ENCODE measurements around the gene C4orf33. TPM values are rescaled to one million over a fixed set of nuclear protein-coding genes. Genes with fewer than 3 reads are reported as not detected.

C4orf33 gene
- total RNA-seq, 1 experiment from 2014 or later = 12.4 TPM

- Histone ChIP-seq H3K36me3 (ENCODE audit: low read depth) (no peaks in the 10 kb centered on the region), H3K27ac (no peak overlapping the region), H3K4me3 (no peak overlapping the region), H3K4me2 (no peak overlapping the region), H4K20me1 (ENCODE audit: insufficient read depth) (no peaks in the 10 kb centered on the region), H3K4me1 (replicated peaks; ENCODE audit: insufficient read depth) (no peaks in the 10 kb centered on the region), H2AFZ (no peak overlapping the region), H3K9me3 (ENCODE audit: insufficient read depth, low read depth) (no peaks in the 10 kb centered on the region), H3K79me2 (ENCODE audit: low read depth) (no peaks in the 10 kb centered on the region), H3F3A (ENCODE audit: insufficient read depth, low read depth) (no peaks in the 10 kb centered on the region), H3K27me3 (ENCODE audit: insufficient read depth, low read depth) (no peaks in the 10 kb centered on the region), H3K9me2 (ENCODE audit: insufficient read depth) (no peaks in the 10 kb centered on the region; the same call in 1 of the 2 replicates)
- no peak for DNase-seq
- TF ChIP-seq EZH2 (IDR thresholded peaks at IDR 0.05; ENCODE audit: low read depth) = no peak
- no peak for TF ChIP-seq CTCF (conservative IDR thresholded peaks at IDR 0.05)
- BruUV-seq (replicated peaks) = no TSS peak
- ChIA-PET CTCF (no interaction called here), POLR2A (ENCODE audit: unreplicated experiment) (no interaction called here)
- intact Hi-C loops (cut with micrococcal nuclease; ENCODE audit: unreplicated experiment) = no loop called here
Measured at GRCh38 chr4:129162450-129162849, 66.5 kb downstream of the C4orf33 start.

GRCh38 chr4:129163427-129163826, 67.5 kb downstream of the C4orf33 start:
- POLR2A ChIA-PET (ENCODE audit: unreplicated experiment) = no interaction called here
- no peak overlapping the region for H3K27ac ChIP-seq
- H3F3A ChIP-seq (ENCODE audit: insufficient read depth, low read depth) = no peaks in the 10 kb centered on the region
- H4K20me1 ChIP-seq (ENCODE audit: insufficient read depth) = no peaks in the 10 kb centered on the region
- BruUV-seq (replicated peaks) = no TSS peak
- no peak overlapping the region for H3K4me2 ChIP-seq
- no peak overlapping the region for H2AFZ ChIP-seq
- no peaks in the 10 kb centered on the region for H3K4me1 ChIP-seq (replicated peaks; ENCODE audit: insufficient read depth)
- no peaks in the 10 kb centered on the region for H3K79me2 ChIP-seq (ENCODE audit: low read depth)
- no peak for DNase-seq
- H3K36me3 ChIP-seq (ENCODE audit: low read depth) = no peaks in the 10 kb centered on the region
- CTCF ChIA-PET = no interaction called here
- no peaks in the 10 kb centered on the region for H3K27me3 ChIP-seq (ENCODE audit: insufficient read depth, low read depth)
- H3K9me3 ChIP-seq (ENCODE audit: insufficient read depth, low read depth) = no peaks in the 10 kb centered on the region
- no peak overlapping the region for H3K4me3 ChIP-seq
- no peaks in the 10 kb centered on the region; the same call in 1 of the 2 replicates for H3K9me2 ChIP-seq (ENCODE audit: insufficient read depth)
- intact Hi-C loops (cut with micrococcal nuclease; ENCODE audit: unreplicated experiment) = no loop called here
- TF ChIP-seq EZH2 (IDR thresholded peaks at IDR 0.05; ENCODE audit: low read depth) = no peak
- TF ChIP-seq CTCF (conservative IDR thresholded peaks at IDR 0.05) = no peak

GRCh38 chr4:129164243-129164642, 68.3 kb downstream of the C4orf33 start:
- Histone ChIP-seq H4K20me1 (ENCODE audit: insufficient read depth) (no peaks in the 10 kb centered on the region), H3K36me3 (ENCODE audit: low read depth) (no peaks in the 10 kb centered on the region), H3K27ac (no peak overlapping the region), H3K9me2 (ENCODE audit: insufficient read depth) (no peaks in the 10 kb centered on the region; the same call in 1 of the 2 replicates), H3K27me3 (ENCODE audit: insufficient read depth, low read depth) (no peaks in the 10 kb centered on the region), H3F3A (ENCODE audit: insufficient read depth, low read depth) (no peaks in the 10 kb centered on the region), H3K4me1 (replicated peaks; ENCODE audit: insufficient read depth) (no peaks in the 10 kb centered on the region), H3K79me2 (ENCODE audit: low read depth) (no peaks in the 10 kb centered on the region), H3K4me2 (no peak overlapping the region), H2AFZ (no peak overlapping the region), H3K9me3 (ENCODE audit: insufficient read depth, low read depth) (no peaks in the 10 kb centered on the region), H3K4me3 (no peak overlapping the region)
- TF ChIP-seq CTCF (conservative IDR thresholded peaks at IDR 0.05) = no peak
- no peak for TF ChIP-seq EZH2 (IDR thresholded peaks at IDR 0.05; ENCODE audit: low read depth)
- CTCF ChIA-PET = no interaction called here
- POLR2A ChIA-PET (ENCODE audit: unreplicated experiment) = no interaction called here
- intact Hi-C loops (cut with micrococcal nuclease; ENCODE audit: unreplicated experiment) = no loop called here
- no peak for DNase-seq
- BruUV-seq (replicated peaks) = no TSS peak

Other genes starting within 250 kb of the C4orf33 start
- gene SCLT1, start 2.6 kb upstream of the C4orf33 start, total RNA-seq (2021) = 15.9 and 16.9 TPM in 2 replicates

Measured in PC-9 (cell line).